ENCODE results near the gene CACNA2D3. TPM values are rescaled to one million over a fixed set of nuclear protein-coding genes. Genes with fewer than 3 reads are reported as not detected.
A peak's percentile ranks its signal among the peaks of the same experiment; 100 is the strongest.

CACNA2D3 gene
- total and polyA plus RNA-seq, 2 experiments from 2014 or later, result 1.1 to 2.5 TPM

GRCh38 chr3:54696313-54696712 lies 574.0 kb downstream of the CACNA2D3 start:
- no peak for TF ChIP-seq EZH2 (IDR thresholded peaks at IDR 0.05; ENCODE audit: borderline replicate concordance)
- no peak for TF ChIP-seq EZH2phosphoT487 (IDR thresholded peaks at IDR 0.05; ENCODE audit: low read depth, severe bottlenecking, unreplicated experiment)
- Histone ChIP-seq H3K4me3 (no peak overlapping the region), H3K27ac (no peak overlapping the region), H3K4me2 (no peak overlapping the region), H3K79me2 (no peaks in the 10 kb centered on the region), H3K27me3 (no peaks in the 10 kb centered on the region), H2AFZ (no peak overlapping the region), H3K4me1 (ENCODE audit: insufficient read depth) (no peaks in the 10 kb centered on the region), H3K9me2 (replicated peaks; ENCODE audit: insufficient read depth) (no peaks in the 10 kb centered on the region), H3K36me3 (replicated peaks; ENCODE audit: insufficient read depth, low read depth) (no peaks in the 10 kb centered on the region), H4K20me1 (ENCODE audit: insufficient read depth, poor library complexity, severe bottlenecking) (no peaks in the 10 kb centered on the region), H3K9me3 (ENCODE audit: low read depth) (no peaks in the 10 kb centered on the region)
- 50% methylated on average over 3 of the region's 3 CpGs for WGBS (ENCODE audit: low lambda C conversion rate, missing lambda C conversion rate)
- peak; percentile 9 for DNase-seq (ENCODE audit: low spot score)

DNA sequence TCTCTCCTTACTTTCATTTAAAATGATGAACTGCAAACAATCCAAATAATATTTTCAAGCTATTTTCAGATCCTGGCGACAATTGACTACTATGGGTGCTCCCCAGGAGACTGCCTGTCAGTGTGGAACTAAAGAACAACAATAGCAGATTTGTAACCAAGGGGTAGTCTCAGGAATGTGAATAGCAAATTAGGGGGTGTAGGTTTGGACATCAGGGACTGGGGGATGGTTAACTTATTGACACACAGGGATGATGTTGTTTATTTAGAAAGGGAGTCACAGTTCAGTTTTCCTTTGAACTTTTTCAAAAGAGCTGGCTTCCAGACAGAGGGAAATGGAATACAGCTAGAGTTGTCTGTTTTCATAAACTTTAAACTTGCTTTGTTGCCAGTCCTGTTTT lies 575.7 kb downstream of the CACNA2D3 start:
- no peak for DNase-seq (ENCODE audit: low spot score)
- Histone ChIP-seq H3K27ac (no peak overlapping the region), H2AFZ (no peak overlapping the region), H3K9me2 (replicated peaks; ENCODE audit: insufficient read depth) (no peaks in the 10 kb centered on the region), H4K20me1 (ENCODE audit: insufficient read depth, poor library complexity, severe bottlenecking) (no peaks in the 10 kb centered on the region), H3K79me2 (no peaks in the 10 kb centered on the region), H3K4me3 (no peak overlapping the region), H3K4me1 (ENCODE audit: insufficient read depth) (no peaks in the 10 kb centered on the region), H3K4me2 (no peak overlapping the region), H3K27me3 (no peaks in the 10 kb centered on the region), H3K9me3 (ENCODE audit: low read depth) (no peaks in the 10 kb centered on the region), H3K36me3 (replicated peaks; ENCODE audit: insufficient read depth, low read depth) (no peaks in the 10 kb centered on the region)
- WGBS (ENCODE audit: low lambda C conversion rate, missing lambda C conversion rate), result 65% methylated on average over 1 of the region's 1 CpG
- TF ChIP-seq, protein P1, sequence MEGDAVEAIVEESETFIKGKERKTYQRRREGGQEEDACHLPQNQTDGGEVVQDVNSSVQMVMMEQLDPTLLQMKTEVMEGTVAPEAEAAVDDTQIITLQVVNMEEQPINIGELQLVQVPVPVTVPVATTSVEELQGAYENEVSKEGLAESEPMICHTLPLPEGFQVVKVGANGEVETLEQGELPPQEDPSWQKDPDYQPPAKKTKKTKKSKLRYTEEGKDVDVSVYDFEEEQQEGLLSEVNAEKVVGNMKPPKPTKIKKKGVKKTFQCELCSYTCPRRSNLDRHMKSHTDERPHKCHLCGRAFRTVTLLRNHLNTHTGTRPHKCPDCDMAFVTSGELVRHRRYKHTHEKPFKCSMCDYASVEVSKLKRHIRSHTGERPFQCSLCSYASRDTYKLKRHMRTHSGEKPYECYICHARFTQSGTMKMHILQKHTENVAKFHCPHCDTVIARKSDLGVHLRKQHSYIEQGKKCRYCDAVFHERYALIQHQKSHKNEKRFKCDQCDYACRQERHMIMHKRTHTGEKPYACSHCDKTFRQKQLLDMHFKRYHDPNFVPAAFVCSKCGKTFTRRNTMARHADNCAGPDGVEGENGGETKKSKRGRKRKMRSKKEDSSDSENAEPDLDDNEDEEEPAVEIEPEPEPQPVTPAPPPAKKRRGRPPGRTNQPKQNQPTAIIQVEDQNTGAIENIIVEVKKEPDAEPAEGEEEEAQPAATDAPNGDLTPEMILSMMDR (IDR thresholded peaks at IDR 0.05; ENCODE audit: poor library complexity), result no peak
- no peak for TF ChIP-seq EZH2phosphoT487 (IDR thresholded peaks at IDR 0.05; ENCODE audit: low read depth, severe bottlenecking, unreplicated experiment)
- no peak for TF ChIP-seq EZH2 (IDR thresholded peaks at IDR 0.05; ENCODE audit: borderline replicate concordance)

GRCh38 chr3:54703923-54704322 lies 581.6 kb downstream of the CACNA2D3 start:
- H3K4me1 ChIP-seq (ENCODE audit: insufficient read depth), result no peaks in the 10 kb centered on the region
- H3K36me3 ChIP-seq (replicated peaks; ENCODE audit: insufficient read depth, low read depth), result no peaks in the 10 kb centered on the region
- H3K27me3 ChIP-seq, result no peaks in the 10 kb centered on the region
- no peaks in the 10 kb centered on the region for H3K9me3 ChIP-seq (ENCODE audit: low read depth)
- no peak overlapping the region for H2AFZ ChIP-seq
- no peak overlapping the region for H3K4me2 ChIP-seq
- no peaks in the 10 kb centered on the region for H4K20me1 ChIP-seq (ENCODE audit: insufficient read depth, poor library complexity, severe bottlenecking)
- H3K79me2 ChIP-seq, result no peaks in the 10 kb centered on the region
- TF ChIP-seq EZH2 (IDR thresholded peaks at IDR 0.05; ENCODE audit: borderline replicate concordance) (no peak), EZH2phosphoT487 (IDR thresholded peaks at IDR 0.05; ENCODE audit: low read depth, severe bottlenecking, unreplicated experiment) (no peak)
- TF ChIP-seq, protein P1 (IDR thresholded peaks at IDR 0.05; ENCODE audit: poor library complexity), result no peak
- no peaks in the 10 kb centered on the region for H3K9me2 ChIP-seq (replicated peaks; ENCODE audit: insufficient read depth)
- 70% methylated on average over 1 of the region's 1 CpG for WGBS (ENCODE audit: low lambda C conversion rate, missing lambda C conversion rate)
- no peak for DNase-seq (ENCODE audit: low spot score)
- H3K4me3 ChIP-seq, result no peak overlapping the region
- H3K27ac ChIP-seq, result no peak overlapping the region

- Histone ChIP-seq H2AFZ (no peak overlapping the region), H3K4me3 (no peak overlapping the region), H3K27me3 (no peaks in the 10 kb centered on the region), H4K20me1 (ENCODE audit: insufficient read depth, poor library complexity, severe bottlenecking) (no peaks in the 10 kb centered on the region), H3K27ac (no peak overlapping the region), H3K4me1 (ENCODE audit: insufficient read depth) (no peaks in the 10 kb centered on the region), H3K4me2 (no peak overlapping the region), H3K36me3 (replicated peaks; ENCODE audit: insufficient read depth, low read depth) (no peaks in the 10 kb centered on the region), H3K79me2 (no peaks in the 10 kb centered on the region), H3K9me2 (replicated peaks; ENCODE audit: insufficient read depth) (no peaks in the 10 kb centered on the region), H3K9me3 (ENCODE audit: low read depth) (no peaks in the 10 kb centered on the region)
- DNase-seq (ENCODE audit: low spot score), result no peak
- 50% methylated on average over 3 of the region's 3 CpGs for WGBS (ENCODE audit: low lambda C conversion rate, missing lambda C conversion rate)
- TF ChIP-seq, protein P1 (IDR thresholded peaks at IDR 0.05; ENCODE audit: poor library complexity), result no peak
- TF ChIP-seq EZH2 (IDR thresholded peaks at IDR 0.05; ENCODE audit: borderline replicate concordance) (no peak), EZH2phosphoT487 (IDR thresholded peaks at IDR 0.05; ENCODE audit: low read depth, severe bottlenecking, unreplicated experiment) (no peak)
Measured at GRCh38 chr3:54705730-54706129, 583.4 kb downstream of the CACNA2D3 start.

All from hepatocyte (in vitro differentiated cells).